ENCODE data around the gene ROBO2.

Gene ROBO2

DNA sequence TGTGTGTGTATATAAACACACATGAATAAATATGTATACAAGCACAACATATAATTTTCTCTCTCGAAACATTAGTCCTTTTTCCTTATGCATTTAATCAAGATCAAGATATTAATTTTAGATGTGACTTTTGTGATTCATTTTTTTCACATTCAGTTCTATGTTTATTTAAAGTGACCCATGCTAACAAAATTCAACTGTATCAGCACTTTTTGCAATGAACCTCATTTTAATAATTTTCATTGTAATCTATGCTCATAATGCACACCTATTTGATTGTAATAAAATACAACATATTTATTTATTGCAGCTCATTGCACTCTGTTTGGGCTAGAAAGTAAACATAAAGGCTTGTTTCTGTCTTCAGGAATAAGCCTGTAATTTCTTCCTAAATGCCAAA lies 586.3 kb downstream of the ROBO2 start:
- FAIRE-seq: no peak
- no peak for TF ChIP-seq CTCF (IDR thresholded peaks at IDR 0.05; ENCODE audit: insufficient read depth, missing control alignments)
- no peak for DNase-seq (ENCODE audit: insufficient read length, low spot score)

- DNase-seq (ENCODE audit: insufficient read length, low spot score) (no peak), FAIRE-seq (no peak)
- TF ChIP-seq CTCF (IDR thresholded peaks at IDR 0.05; ENCODE audit: insufficient read depth, missing control alignments): no peak
Measured at GRCh38 chr3:77648214-77648613, 608.3 kb downstream of the ROBO2 start.

GRCh38 chr3:77648664-77649063 lies 608.8 kb downstream of the ROBO2 start:
- FAIRE-seq (no peak), DNase-seq (ENCODE audit: insufficient read length, low spot score) (no peak)
- no peak for TF ChIP-seq CTCF (IDR thresholded peaks at IDR 0.05; ENCODE audit: insufficient read depth, missing control alignments)

- DNase-seq (ENCODE audit: insufficient read length, low spot score): no peak
- TF ChIP-seq CTCF (IDR thresholded peaks at IDR 0.05; ENCODE audit: insufficient read depth, missing control alignments): no peak
- no peak for FAIRE-seq
Measured at GRCh38 chr3:77652624-77653023, 612.7 kb downstream of the ROBO2 start.

DNA sequence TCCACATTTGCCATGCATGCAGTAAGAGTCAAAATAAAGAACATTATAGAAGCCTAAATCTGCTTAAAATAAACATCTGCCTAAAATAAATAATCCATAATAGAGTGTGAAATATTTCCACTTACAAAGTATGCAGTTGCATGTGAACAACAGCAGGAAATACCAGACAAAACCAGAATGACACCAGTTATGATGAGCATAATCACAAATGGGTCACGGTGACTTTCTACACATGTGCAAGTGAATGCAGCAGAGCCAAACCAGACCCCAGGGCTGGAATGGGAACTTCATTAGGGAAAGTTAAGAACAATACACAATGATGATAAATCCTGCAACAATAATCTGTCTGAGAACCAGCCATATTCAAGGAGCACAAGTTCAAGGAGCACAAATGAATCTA lies 615.5 kb downstream of the ROBO2 start:
- DNase-seq (ENCODE audit: insufficient read length, low spot score) (no peak), FAIRE-seq (no peak)
- TF ChIP-seq CTCF (IDR thresholded peaks at IDR 0.05; ENCODE audit: insufficient read depth, missing control alignments): no peak

DNA sequence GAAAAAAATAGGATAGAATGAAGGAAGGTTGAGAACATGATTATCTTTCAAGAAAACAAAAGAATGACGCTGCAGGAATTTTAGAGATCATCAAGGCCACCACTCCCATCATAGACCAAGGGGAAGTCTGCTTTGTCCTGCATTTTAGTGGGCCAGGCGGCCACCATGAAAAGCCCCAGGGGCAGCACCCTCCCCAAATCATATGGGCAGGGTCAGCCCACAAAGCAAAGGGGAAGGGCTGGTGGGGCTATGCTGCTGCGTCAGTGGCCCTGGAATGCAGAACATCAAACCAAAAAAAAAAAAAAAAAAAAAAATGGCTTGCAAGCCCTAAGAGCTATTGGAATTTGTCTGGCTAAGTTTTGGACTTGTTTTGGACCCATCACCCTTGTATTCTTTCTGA lies 620.8 kb downstream of the ROBO2 start:
- DNase-seq (ENCODE audit: insufficient read length, low spot score) (no peak), FAIRE-seq (no peak)
- no peak for TF ChIP-seq CTCF (IDR thresholded peaks at IDR 0.05; ENCODE audit: insufficient read depth, missing control alignments)

- no peak for TF ChIP-seq CTCF (IDR thresholded peaks at IDR 0.05; ENCODE audit: insufficient read depth, missing control alignments)
Measured at GRCh38 chr3:77667901-77668300, 628.0 kb downstream of the ROBO2 start.

More at GRCh38 chr3:77667901-77668300, 628.0 kb downstream of the ROBO2 start:
- DNase-seq (ENCODE audit: insufficient read length, low spot score) (no peak), FAIRE-seq (no peak)

All from D721Med (cell line).